Activated CD4-positive, alpha-beta T cell treated with anti-CD3 and anti-CD28 coated beads, Interleukin-2, amount 10 ng/mL, durations not matched to agents 7 days and 5 days (primary cell): Measurements from ENCODE around the gene RBM4. TPM values are rescaled to one million over a fixed set of nuclear protein-coding genes. Genes with fewer than 3 reads are reported as not detected.

Experiments used
- CTCF ChIA-PET: fragments of 350-600 bp; sonication (Branson Sonifier 250); formaldehyde crosslinking; loops from one replicate; lab custom pipeline; 2021; ENCODE audit warnings: antibody characterized with exemption; lab: Charles Lee
- POLR2A ChIA-PET: fragments of 350-600 bp; sonication (Branson Sonifier 250); formaldehyde crosslinking; loops from one replicate; lab custom pipeline; 2021; ENCODE audit warnings: antibody characterized with exemption; lab: Charles Lee
- DNase-seq: peaks from one replicate; pipeline ENCODE4 v3.0.0-alpha.2; 2020
- H3K27ac Mint-ChIP-seq: one replicate; pipeline ENCODE4 v1.8.0; 2021; ENCODE audit warnings: mild to moderate bottlenecking, moderate library complexity, mixed read lengths
- H3K27me3 Mint-ChIP-seq: one replicate; pipeline ENCODE4 v1.8.0; 2021; ENCODE audit warnings: mixed read lengths
- H3K36me3 Mint-ChIP-seq: one replicate; pipeline ENCODE4 v1.8.0; 2021; ENCODE audit warnings: low read depth, mixed read lengths
- H3K4me1 Mint-ChIP-seq: one replicate; pipeline ENCODE4 v1.8.0; 2021; ENCODE audit warnings: mixed read lengths
- H3K4me3 Mint-ChIP-seq: one replicate; pipeline ENCODE4 v1.8.0; 2021; ENCODE audit warnings: mild to moderate bottlenecking, moderate library complexity, mixed read lengths
- H3K9me3 Mint-ChIP-seq: one replicate; pipeline ENCODE4 v1.8.0; 2021; ENCODE audit warnings: mixed read lengths
- total RNA-seq, 2 experiments: library from RNA; stranded (reverse); gene quantifications; one replicate each; pipeline ENCODE4 v1.2.3, GENCODE V29; 2021

Gene RBM4
- total RNA-seq, 2 experiments from 2014 or later: 124 to 137 TPM

- H3K4me3 Mint-ChIP-seq: no peak overlapping the region
- no peaks in the 10 kb centered on the region for H3K9me3 Mint-ChIP-seq
- peaks cover 39% of the 10 kb centered on the region for H3K4me1 Mint-ChIP-seq
- H3K36me3 Mint-ChIP-seq: peaks cover 87% of the 10 kb centered on the region
- no peak overlapping the region for H3K27ac Mint-ChIP-seq
- ChIA-PET POLR2A (no interaction called here), CTCF (interaction anchor here (1.1 to 3.7 kb wide), 3 partner anchors 13 to 53 kb away, joined by 3 to 23 read pairs (median 6); partner anchors contain the start of gene RBM4)
- no peaks in the 10 kb centered on the region for H3K27me3 Mint-ChIP-seq
- no peak for DNase-seq
Observed at GRCh38 chr11:66625041-66625751, 13.3 kb upstream of the RBM4 start.

- no peaks in the 10 kb centered on the region for H3K27me3 Mint-ChIP-seq
- no peak overlapping the region for H3K27ac Mint-ChIP-seq
- H3K4me3 Mint-ChIP-seq: no peak overlapping the region
- H3K4me1 Mint-ChIP-seq: peaks cover 34% of the 10 kb centered on the region
- ChIA-PET CTCF (interaction anchor here (1.1 kb wide), 1 partner anchor 35 kb away, joined by 3 read pairs; no protein-coding TSS in a partner anchor), POLR2A (no interaction called here)
- H3K36me3 Mint-ChIP-seq: peaks cover 84% of the 10 kb centered on the region
- DNase-seq: no peak
- no peaks in the 10 kb centered on the region for H3K9me3 Mint-ChIP-seq
Observed at GRCh38 chr11:66625752-66626149, 12.8 kb upstream of the RBM4 start.

- H3K4me1 Mint-ChIP-seq: peaks cover 30% of the 10 kb centered on the region
- H3K27ac Mint-ChIP-seq: no peak overlapping the region
- no peaks in the 10 kb centered on the region for H3K9me3 Mint-ChIP-seq
- no peak for DNase-seq
- no peaks in the 10 kb centered on the region for H3K27me3 Mint-ChIP-seq
- peaks cover 81% of the 10 kb centered on the region for H3K36me3 Mint-ChIP-seq
- CTCF ChIA-PET: interaction anchor here (1.1 kb wide), 1 partner anchor 13 kb away, joined by 3 read pairs; no protein-coding TSS in a partner anchor
- POLR2A ChIA-PET: no interaction called here
- H3K4me3 Mint-ChIP-seq: no peak overlapping the region
Observed at GRCh38 chr11:66626382-66626781, 12.1 kb upstream of the RBM4 start.

GRCh38 chr11:66626926-66627325 lies 11.6 kb upstream of the RBM4 start:
- ChIA-PET POLR2A (no interaction called here), CTCF (interaction anchor here (1.1 kb wide), 1 partner anchor 13 kb away, joined by 3 read pairs; no protein-coding TSS in a partner anchor)
- Mint-ChIP-seq H3K9me3 (no peaks in the 10 kb centered on the region), H3K4me3 (no peak overlapping the region), H3K4me1 (peaks cover 26% of the 10 kb centered on the region), H3K36me3 (peaks cover 78% of the 10 kb centered on the region), H3K27me3 (no peaks in the 10 kb centered on the region), H3K27ac (no peak overlapping the region)
- DNase-seq: no peak

GRCh38 chr11:66628061-66628603 lies 10.4 kb upstream of the RBM4 start:
- peaks cover 76% of the 10 kb centered on the region for H3K36me3 Mint-ChIP-seq
- no peaks in the 10 kb centered on the region for H3K9me3 Mint-ChIP-seq
- H3K27me3 Mint-ChIP-seq: no peaks in the 10 kb centered on the region
- H3K27ac Mint-ChIP-seq: no peak overlapping the region
- peaks cover 18% of the 10 kb centered on the region for H3K4me1 Mint-ChIP-seq
- ChIA-PET POLR2A (no interaction called here), CTCF (interaction anchor here (0.7 to 1.6 kb wide), 3 partner anchors 9 to 10 kb away, joined by 3 to 8 read pairs (median 3); partner anchors contain the start of gene RBM4)
- DNase-seq: no peak
- H3K4me3 Mint-ChIP-seq: no peak overlapping the region

- Mint-ChIP-seq H3K27ac (no peak overlapping the region), H3K27me3 (no peaks in the 10 kb centered on the region), H3K4me3 (no peak overlapping the region), H3K4me1 (peaks cover 11% of the 10 kb centered on the region), H3K36me3 (peaks cover 73% of the 10 kb centered on the region), H3K9me3 (no peaks in the 10 kb centered on the region)
- CTCF ChIA-PET: interaction anchor here (0.6 to 1.6 kb wide), 2 partner anchors 8 to 12 kb away, joined by 3 to 8 read pairs; no protein-coding TSS in a partner anchor
- POLR2A ChIA-PET: no interaction called here
- DNase-seq: no peak
Observed at GRCh38 chr11:66629356-66629755, 9.1 kb upstream of the RBM4 start.

GRCh38 chr11:66631883-66632282 lies 6.6 kb upstream of the RBM4 start:
- H3K4me1 Mint-ChIP-seq: peaks cover 19% of the 10 kb centered on the region
- H3K9me3 Mint-ChIP-seq: no peaks in the 10 kb centered on the region
- no peak overlapping the region for H3K4me3 Mint-ChIP-seq
- no peak overlapping the region for H3K27ac Mint-ChIP-seq
- POLR2A ChIA-PET: no interaction called here
- DNase-seq: no peak
- peaks cover 57% of the 10 kb centered on the region for H3K36me3 Mint-ChIP-seq
- CTCF ChIA-PET: interaction anchor here (1.6 kb wide), 1 partner anchor 11 kb away, joined by 9 read pairs; no protein-coding TSS in a partner anchor
- no peaks in the 10 kb centered on the region for H3K27me3 Mint-ChIP-seq

- peaks cover 28% of the 10 kb centered on the region for H3K4me1 Mint-ChIP-seq
- ChIA-PET POLR2A (interaction anchor here (0.8 kb wide), 1 partner anchor 16 kb away, joined by 7 read pairs; the partner anchor contains the start of gene RBM14), CTCF (interaction anchor here (0.7 to 1.7 kb wide), 2 partner anchors 9 to 14 kb away, joined by 3 read pairs; no protein-coding TSS in a partner anchor)
- H3K36me3 Mint-ChIP-seq: peaks cover 51% of the 10 kb centered on the region
- no peaks in the 10 kb centered on the region for H3K9me3 Mint-ChIP-seq
- no peak for DNase-seq
- H3K4me3 Mint-ChIP-seq: no peak overlapping the region
- no peaks in the 10 kb centered on the region for H3K27me3 Mint-ChIP-seq
- no peak overlapping the region for H3K27ac Mint-ChIP-seq
Observed at GRCh38 chr11:66632952-66633351, 5.6 kb upstream of the RBM4 start.

GRCh38 chr11:66636411-66636810 lies 2.1 kb upstream of the RBM4 start:
- H3K9me3 Mint-ChIP-seq: no peaks in the 10 kb centered on the region

GRCh38 chr11:66637557-66638176 lies 836 bp upstream of the RBM4 start:
- H3K4me1 Mint-ChIP-seq: peaks cover 56% of the 10 kb centered on the region
- POLR2A ChIA-PET: interaction anchor here (0.5 to 1.2 kb wide), 9 partner anchors 12 to 567 kb away, joined by 3 to 8 read pairs (median 4); partner anchors contain the start of genes NPAS4 and PELI3
- CTCF ChIA-PET: interaction anchor here (0.7 to 3.8 kb wide), 17 partner anchors 9 to 971 kb away, joined by 3 to 23 read pairs (median 4); partner anchors contain the start of genes RBM14 and RBM4B
- no peak for DNase-seq
- peak overlapping the region; percentile 91 for H3K4me3 Mint-ChIP-seq
- no peaks in the 10 kb centered on the region for H3K9me3 Mint-ChIP-seq
- H3K27me3 Mint-ChIP-seq: no peaks in the 10 kb centered on the region
- peak overlapping the region; percentile 96 for H3K27ac Mint-ChIP-seq
- H3K36me3 Mint-ChIP-seq: peaks cover 65% of the 10 kb centered on the region

More at GRCh38 chr11:66636411-66636810, 2.1 kb upstream of the RBM4 start:
- Mint-ChIP-seq H3K4me1 (peaks cover 48% of the 10 kb centered on the region), H3K27ac (no peak overlapping the region), H3K4me3 (no peak overlapping the region), H3K36me3 (peaks cover 60% of the 10 kb centered on the region), H3K27me3 (no peaks in the 10 kb centered on the region)
- ChIA-PET POLR2A (no interaction called here), CTCF (interaction anchor here (0.6 to 0.9 kb wide), 3 partner anchors 20 to 76 kb away, joined by 4 to 5 read pairs (median 5); partner anchors contain the start of gene RBM14)
- DNase-seq: no peak

GRCh38 chr11:66639066-66639813 lies 737 bp downstream of the RBM4 start:
- DNase-seq: peak; percentile 46
- peaks cover 71% of the 10 kb centered on the region for H3K4me1 Mint-ChIP-seq
- peak overlapping the region; percentile 91 for H3K4me3 Mint-ChIP-seq
- H3K27ac Mint-ChIP-seq: peak overlapping the region; percentile 96
- H3K9me3 Mint-ChIP-seq: no peaks in the 10 kb centered on the region
- ChIA-PET CTCF (interaction anchor here (0.8 to 3.8 kb wide), 11 partner anchors 9 to 230 kb away, joined by 3 to 23 read pairs (median 4); partner anchors contain the start of gene RBM4B), POLR2A (interaction anchor here (0.6 to 0.7 kb wide), 2 partner anchors 9 to 47 kb away, joined by 3 read pairs; no protein-coding TSS in a partner anchor)
- no peaks in the 10 kb centered on the region for H3K27me3 Mint-ChIP-seq
- H3K36me3 Mint-ChIP-seq: peaks cover 71% of the 10 kb centered on the region
